SJSA1 (cell line): ENCODE measurements around the gene MISP3. TPM values are rescaled to one million over a fixed set of nuclear protein-coding genes. Genes with fewer than 3 reads are reported as not detected.
"Not testable (repeated sequence)": the region's sequence is repeated elsewhere in the genome, so short reads cannot be mapped to it uniquely, and the experiment has no call there.

Experiments used
- DNase-seq, 2 experiments: peaks; one replicate each; pipeline ENCODE4 v3.0.0-alpha.2; 2015 to 2020; ENCODE audit warnings: low spot score in 2 of 2, low read depth in 1 of 2
- H3K27ac ChIP-seq: fragments of 250-450 bp; sonication (Bioruptor Pico); 2 replicates; pipeline ENCODE4 v1.5.1; 2020; ENCODE audit warnings: mild to moderate bottlenecking, moderate library complexity
- H3K27me3 ChIP-seq: fragments of 250-450 bp; sonication (Bioruptor Pico); replicated peaks from 2 replicates; pipeline ENCODE4 v1.5.1; 2020; ENCODE audit warnings: mild to moderate bottlenecking, moderate library complexity
- H3K36me3 ChIP-seq: fragments of 250-450 bp; sonication (Bioruptor Pico); 2 replicates; pipeline ENCODE4 v1.5.1; 2020; ENCODE audit warnings: mild to moderate bottlenecking
- H3K4me1 ChIP-seq: fragments of 250-450 bp; sonication (Bioruptor Pico); replicated peaks from 2 replicates; pipeline ENCODE4 v1.6.1; 2021; ENCODE audit warnings: mild to moderate bottlenecking
- H3K4me3 ChIP-seq: fragments of 250-450 bp; sonication (Bioruptor Pico); 2 replicates; pipeline ENCODE4 v1.5.1; 2020; ENCODE audit warnings: mild to moderate bottlenecking
- H3K9me3 ChIP-seq: fragments of 250-450 bp; sonication (Bioruptor Pico); replicated peaks from 2 replicates; pipeline ENCODE4 v1.5.1; 2020; ENCODE audit warnings: mild to moderate bottlenecking
- total RNA-seq: library from RNA; depleted of rRNA; stranded (reverse); fragments of >200 nt; shearing (Covaris generic); gene quantifications from 2 replicates; pipeline ENCODE4 v1.2.3, GENCODE V29; 2014; rRNA removed

Gene MISP3
- 0.34 TPM in 1 of 2 replicates, not detected in the other for total RNA-seq

- no peak for DNase-seq
- peak within 1 kb of the TSS; percentile 52 for H3K4me3 ChIP-seq
- H3K36me3 ChIP-seq: no peaks in the 10 kb centered on the region
- peaks cover 25% of the 10 kb centered on the region for H3K27me3 ChIP-seq
- no peak within 1 kb of the TSS for H3K27ac ChIP-seq
- H3K9me3 ChIP-seq: peaks cover 11% of the 10 kb centered on the region
- H3K4me1 ChIP-seq: peaks cover 36% of the 10 kb centered on the region
These were observed at the start of gene MISP3 for GRCh38 chr19:14072535-14073260. MISP3 (plus strand) TSS chr19:14072786; CDS start chr19:14073310, 524 bp downstream.

GRCh38 chr19:14023404-14024235 lies 49.0 kb upstream of the MISP3 start:
- Histone ChIP-seq H3K9me3 (no peaks in the 10 kb centered on the region), H3K27me3 (no peaks in the 10 kb centered on the region), H3K36me3 (no peaks in the 10 kb centered on the region), H3K4me3 (no peak overlapping the region), H3K27ac (no peak overlapping the region), H3K4me1 (no peaks in the 10 kb centered on the region)
- no peak for DNase-seq

- not testable (repeated sequence) for H3K27me3 ChIP-seq, H3K36me3 ChIP-seq, H3K27ac ChIP-seq, DNase-seq, H3K4me3 ChIP-seq, H3K4me1 ChIP-seq, H3K9me3 ChIP-seq
These were observed 45.9 kb upstream of the MISP3 start for GRCh38 chr19:14026652-14027192.

- Histone ChIP-seq H3K27ac (no peak within 1 kb of the TSS), H3K9me3 (no peaks in the 10 kb centered on the region), H3K4me1 (peaks cover 8% of the 10 kb centered on the region), H3K4me3 (no peak within 1 kb of the TSS), H3K27me3 (no peaks in the 10 kb centered on the region), H3K36me3 (no peaks in the 10 kb centered on the region)
- DNase-seq: no peak
These were observed 44.6 kb upstream of the MISP3 start, which contains the start of gene RLN3 for GRCh38 chr19:14027856-14028450. RLN3 (plus strand) TSS chr19:14028148; CDS start chr19:14028205, 57 bp downstream.

- H3K4me3 ChIP-seq: no peak overlapping the region
- H3K27ac ChIP-seq: no peak overlapping the region
- peaks cover 8% of the 10 kb centered on the region for H3K4me1 ChIP-seq
- H3K27me3 ChIP-seq: no peaks in the 10 kb centered on the region
- H3K36me3 ChIP-seq: no peaks in the 10 kb centered on the region
- H3K9me3 ChIP-seq: no peaks in the 10 kb centered on the region
- DNase-seq: no peak
These were observed 43.7 kb upstream of the MISP3 start for GRCh38 chr19:14028901-14029300.

GRCh38 chr19:14030997-14031718 lies 41.4 kb upstream of the MISP3 start:
- Histone ChIP-seq H3K9me3 (no peaks in the 10 kb centered on the region), H3K4me3 (peak overlapping the region; percentile 42), H3K27ac (no peak overlapping the region), H3K4me1 (peaks cover 8% of the 10 kb centered on the region), H3K36me3 (no peaks in the 10 kb centered on the region), H3K27me3 (no peaks in the 10 kb centered on the region)
- DNase-seq: no peak

GRCh38 chr19:14031719-14032480 lies 40.7 kb upstream of the MISP3 start, which contains the start of gene IL27RA:
IL27RA (plus strand) TSS chr19:14031762; CDS start chr19:14031873, 111 bp downstream.
- no peaks in the 10 kb centered on the region for H3K27me3 ChIP-seq

GRCh38 chr19:14033946-14034345 lies 38.6 kb upstream of the MISP3 start:
- H3K4me1 ChIP-seq: peaks cover 8% of the 10 kb centered on the region
- no peak for DNase-seq
- no peaks in the 10 kb centered on the region for H3K36me3 ChIP-seq
- no peak overlapping the region for H3K4me3 ChIP-seq
- no peaks in the 10 kb centered on the region for H3K9me3 ChIP-seq
- no peak overlapping the region for H3K27ac ChIP-seq
- no peaks in the 10 kb centered on the region for H3K27me3 ChIP-seq

More at GRCh38 chr19:14031719-14032480, 40.7 kb upstream of the MISP3 start, which contains the start of gene IL27RA:
- Histone ChIP-seq H3K4me3 (peak within 1 kb of the TSS; percentile 42), H3K4me1 (peaks cover 8% of the 10 kb centered on the region), H3K9me3 (no peaks in the 10 kb centered on the region), H3K36me3 (no peaks in the 10 kb centered on the region), H3K27ac (no peak within 1 kb of the TSS)
- DNase-seq: peak; percentile 53 to 56

GRCh38 chr19:14035159-14035558 lies 37.4 kb upstream of the MISP3 start:
- not testable (repeated sequence) for H3K9me3 ChIP-seq, H3K27me3 ChIP-seq, H3K36me3 ChIP-seq, H3K27ac ChIP-seq, DNase-seq, H3K4me1 ChIP-seq, H3K4me3 ChIP-seq

GRCh38 chr19:14035706-14036105 lies 36.9 kb upstream of the MISP3 start:
- no peaks in the 10 kb centered on the region for H3K36me3 ChIP-seq
- H3K27ac ChIP-seq: no peak overlapping the region
- no peak overlapping the region for H3K4me3 ChIP-seq
- H3K9me3 ChIP-seq: no peaks in the 10 kb centered on the region
- no peak for DNase-seq
- peaks cover 8% of the 10 kb centered on the region for H3K4me1 ChIP-seq
- H3K27me3 ChIP-seq: no peaks in the 10 kb centered on the region

GRCh38 chr19:14039181-14039580 lies 33.4 kb upstream of the MISP3 start:
- Histone ChIP-seq H3K36me3 (no peaks in the 10 kb centered on the region), H3K27ac (no peak overlapping the region), H3K4me1 (peaks cover 5% of the 10 kb centered on the region), H3K9me3 (no peaks in the 10 kb centered on the region), H3K27me3 (no peaks in the 10 kb centered on the region), H3K4me3 (no peak overlapping the region)
- DNase-seq: no peak

- H3K27ac ChIP-seq: peak overlapping the region; percentile 44; the same call in 1 of the 2 replicates
- DNase-seq: peak; percentile 60 to 61
- not testable (repeated sequence) for H3K27me3 ChIP-seq, H3K36me3 ChIP-seq, H3K9me3 ChIP-seq, H3K4me1 ChIP-seq, H3K4me3 ChIP-seq
These were observed 29.7 kb upstream of the MISP3 start for GRCh38 chr19:14042659-14043608.
